Skeletal muscle cell (primary cell): ENCODE data around the gene TICAM2.

Experiments
- DNase-seq: peaks from one replicate; pipeline ENCODE4 v3.0.0-alpha.2; 2010; ENCODE audit warnings: low read depth
- H3K4me3 ChIP-seq: 2 replicates; pipeline ENCODE4 v1.5.1; 2011; ENCODE audit warnings: low read depth, mild to moderate bottlenecking, control low read depth, low read length, moderate library complexity

The TICAM2 gene

GRCh38 chr5:115543365-115544042 is 58.8 kb downstream of the TICAM2 start:
- peak overlapping the region; percentile 87 for H3K4me3 ChIP-seq

GRCh38 chr5:115542651-115543364 is 59.5 kb downstream of the TICAM2 start:
- no peak for DNase-seq
- peak overlapping the region; percentile 87 for H3K4me3 ChIP-seq

More at GRCh38 chr5:115543365-115544042, 58.8 kb downstream of the TICAM2 start:
- no peak for DNase-seq

GRCh38 chr5:115542086-115542485 is 60.2 kb downstream of the TICAM2 start:
- peak overlapping the region; percentile 87 for H3K4me3 ChIP-seq
- no peak for DNase-seq

GRCh38 chr5:115541611-115542010 is 60.7 kb downstream of the TICAM2 start:
- DNase-seq, result no peak
- peak overlapping the region; percentile 87 for H3K4me3 ChIP-seq

GRCh38 chr5:115535479-115536035 is 66.7 kb downstream of the TICAM2 start:
- H3K4me3 ChIP-seq, result no peak overlapping the region
- no peak for DNase-seq

GRCh38 chr5:115532517-115532916 is 69.8 kb downstream of the TICAM2 start:
- H3K4me3 ChIP-seq, result no peak overlapping the region
- DNase-seq, result no peak

- no peak overlapping the region for H3K4me3 ChIP-seq
- no peak for DNase-seq
These were observed 70.4 kb downstream of the TICAM2 start for GRCh38 chr5:115531787-115532367.

GRCh38 chr5:115531380-115531779 is 70.9 kb downstream of the TICAM2 start:
- no peak overlapping the region for H3K4me3 ChIP-seq
- no peak for DNase-seq

- no peak overlapping the region for H3K4me3 ChIP-seq
- DNase-seq, result no peak
These were observed 71.9 kb downstream of the TICAM2 start for GRCh38 chr5:115530426-115530825.
